ENCODE measurements around the gene PDE7B. TPM values are rescaled to one million over a fixed set of nuclear protein-coding genes. Genes with fewer than 3 reads are reported as not detected.

The PDE7B gene
- total RNA-seq, 1 experiment from 2014 or later: not detected

DNA sequence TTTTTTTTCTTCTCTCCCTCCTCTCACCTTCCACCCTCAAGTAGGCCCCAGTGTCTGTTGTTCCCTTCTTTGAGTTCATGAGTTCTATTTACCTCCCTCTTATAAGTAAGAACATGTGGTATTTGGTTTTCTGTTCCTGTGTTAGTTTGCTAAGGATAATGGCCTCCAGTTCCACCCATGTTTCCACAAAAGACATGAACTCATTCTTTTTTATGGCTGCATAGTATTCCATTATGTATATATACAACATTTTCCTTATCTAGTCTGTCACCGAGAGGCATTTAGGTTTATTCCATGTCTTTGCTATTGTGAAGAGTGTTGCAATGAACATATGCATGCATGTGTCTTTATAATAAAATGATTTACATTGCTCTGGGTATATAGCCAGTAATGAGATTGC is 147.9 kb downstream of the PDE7B start:
- no peak overlapping the region for H3K4me2 ChIP-seq (ENCODE audit: low read length)
- H2AFZ ChIP-seq (ENCODE audit: low read length): no peak overlapping the region
- no peak overlapping the region for H3K4me3 ChIP-seq (ENCODE audit: low read length)
- no peaks in the 10 kb centered on the region for H3K9me2 ChIP-seq (replicated peaks; ENCODE audit: low read length)
- ATAC-seq: no peak
- TF ChIP-seq, protein P1, sequence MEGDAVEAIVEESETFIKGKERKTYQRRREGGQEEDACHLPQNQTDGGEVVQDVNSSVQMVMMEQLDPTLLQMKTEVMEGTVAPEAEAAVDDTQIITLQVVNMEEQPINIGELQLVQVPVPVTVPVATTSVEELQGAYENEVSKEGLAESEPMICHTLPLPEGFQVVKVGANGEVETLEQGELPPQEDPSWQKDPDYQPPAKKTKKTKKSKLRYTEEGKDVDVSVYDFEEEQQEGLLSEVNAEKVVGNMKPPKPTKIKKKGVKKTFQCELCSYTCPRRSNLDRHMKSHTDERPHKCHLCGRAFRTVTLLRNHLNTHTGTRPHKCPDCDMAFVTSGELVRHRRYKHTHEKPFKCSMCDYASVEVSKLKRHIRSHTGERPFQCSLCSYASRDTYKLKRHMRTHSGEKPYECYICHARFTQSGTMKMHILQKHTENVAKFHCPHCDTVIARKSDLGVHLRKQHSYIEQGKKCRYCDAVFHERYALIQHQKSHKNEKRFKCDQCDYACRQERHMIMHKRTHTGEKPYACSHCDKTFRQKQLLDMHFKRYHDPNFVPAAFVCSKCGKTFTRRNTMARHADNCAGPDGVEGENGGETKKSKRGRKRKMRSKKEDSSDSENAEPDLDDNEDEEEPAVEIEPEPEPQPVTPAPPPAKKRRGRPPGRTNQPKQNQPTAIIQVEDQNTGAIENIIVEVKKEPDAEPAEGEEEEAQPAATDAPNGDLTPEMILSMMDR (conservative IDR thresholded peaks at IDR 0.05; ENCODE audit: low read depth, low read length): no peak
- TF ChIP-seq EZH2phosphoT487 (IDR thresholded peaks at IDR 0.05; ENCODE audit: borderline replicate concordance, low read length) (no peak), EZH2 (IDR thresholded peaks at IDR 0.05; ENCODE audit: low read length, unreplicated experiment) (no peak)
- POLR2A ChIA-PET (ENCODE audit: unreplicated experiment): no interaction called here
- H4K20me1 ChIP-seq (ENCODE audit: low read length): no peaks in the 10 kb centered on the region
- intact Hi-C loops (cut with micrococcal nuclease): no loop called here
- H3K79me2 ChIP-seq (ENCODE audit: low read length): no peaks in the 10 kb centered on the region
- H3K27ac ChIP-seq (ENCODE audit: low read length): no peak overlapping the region
- H3K27me3 ChIP-seq (ENCODE audit: low read length): no peaks in the 10 kb centered on the region
- DNase-seq: no peak
- CTCF ChIA-PET: no interaction called here
- no peaks in the 10 kb centered on the region for H3K9me3 ChIP-seq (ENCODE audit: low read length)
- H3K4me1 ChIP-seq (ENCODE audit: insufficient read depth, low read length): peaks cover 25% of the 10 kb centered on the region
- no peaks in the 10 kb centered on the region for H3K36me3 ChIP-seq (ENCODE audit: low read depth, low read length)
- H3K9ac ChIP-seq (ENCODE audit: low read length): no peak overlapping the region
- no TSS peak for BruUV-seq (replicated peaks)
- no peaks in the 10 kb centered on the region for H3F3A ChIP-seq (ENCODE audit: low read length, unreplicated experiment)

DNA sequence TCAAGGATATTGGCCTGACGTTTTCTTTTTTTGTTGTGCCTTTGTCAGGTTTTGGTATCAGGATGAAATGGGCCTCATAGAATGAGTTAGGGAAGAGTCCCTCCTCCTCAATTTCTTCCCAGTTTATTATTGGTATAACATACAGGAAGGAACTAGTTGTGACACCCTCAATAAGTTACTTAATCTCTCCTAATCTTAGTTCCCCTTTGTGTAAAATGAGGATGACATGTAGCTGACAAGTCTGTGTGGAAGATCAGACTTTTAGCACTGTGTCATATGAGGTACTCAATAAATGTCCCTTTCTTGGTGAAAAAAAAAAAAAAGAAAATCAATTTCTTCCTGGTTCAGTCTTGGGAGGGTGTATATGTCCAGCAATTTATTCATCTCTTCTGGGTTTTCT is 155.8 kb downstream of the PDE7B start:
- H3K27ac ChIP-seq (ENCODE audit: low read length): no peak overlapping the region
- DNase-seq (no peak), ATAC-seq (no peak)
- no peaks in the 10 kb centered on the region for H3K9me2 ChIP-seq (replicated peaks; ENCODE audit: low read length)
- H3F3A ChIP-seq (ENCODE audit: low read length, unreplicated experiment): no peaks in the 10 kb centered on the region
- no peak overlapping the region for H2AFZ ChIP-seq (ENCODE audit: low read length)
- no peak for TF ChIP-seq EZH2phosphoT487 (IDR thresholded peaks at IDR 0.05; ENCODE audit: borderline replicate concordance, low read length)
- TF ChIP-seq, protein P1 (conservative IDR thresholded peaks at IDR 0.05; ENCODE audit: low read depth, low read length): no peak
- no peak for TF ChIP-seq EZH2 (IDR thresholded peaks at IDR 0.05; ENCODE audit: low read length, unreplicated experiment)
- intact Hi-C loops (cut with micrococcal nuclease): no loop called here
- no peak overlapping the region for H3K4me3 ChIP-seq (ENCODE audit: low read length)
- no peaks in the 10 kb centered on the region for H3K36me3 ChIP-seq (ENCODE audit: low read depth, low read length)
- H3K79me2 ChIP-seq (ENCODE audit: low read length): no peaks in the 10 kb centered on the region
- no TSS peak for BruUV-seq (replicated peaks)
- POLR2A ChIA-PET (ENCODE audit: unreplicated experiment): no interaction called here
- no peaks in the 10 kb centered on the region for H4K20me1 ChIP-seq (ENCODE audit: low read length)
- CTCF ChIA-PET: no interaction called here
- no peak overlapping the region for H3K9ac ChIP-seq (ENCODE audit: low read length)
- H3K4me1 ChIP-seq (ENCODE audit: insufficient read depth, low read length): peaks cover 7% of the 10 kb centered on the region
- H3K9me3 ChIP-seq (ENCODE audit: low read length): no peaks in the 10 kb centered on the region
- no peaks in the 10 kb centered on the region for H3K27me3 ChIP-seq (ENCODE audit: low read length)
- no peak overlapping the region for H3K4me2 ChIP-seq (ENCODE audit: low read length)

DNA sequence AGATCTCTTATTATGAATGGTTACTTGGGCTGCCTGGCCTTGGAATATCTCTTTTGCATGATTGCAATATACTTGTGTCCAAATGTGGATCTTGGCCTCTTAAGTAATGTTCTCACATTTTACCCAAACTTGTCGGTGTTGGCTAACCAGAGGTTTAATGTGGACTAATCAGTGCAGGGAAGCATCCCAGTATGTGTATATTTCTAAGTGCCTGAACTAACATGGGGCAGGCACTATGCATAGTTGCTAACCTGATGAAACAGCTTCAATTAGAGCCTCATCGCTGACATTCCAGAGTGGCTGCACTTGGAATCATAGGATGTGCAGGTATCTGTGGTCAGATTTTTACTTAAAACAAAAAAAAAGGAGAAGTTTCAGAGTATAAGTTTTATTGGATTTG is 160.0 kb downstream of the PDE7B start:
- H3K9ac ChIP-seq (ENCODE audit: low read length): no peak overlapping the region
- no peaks in the 10 kb centered on the region for H3K36me3 ChIP-seq (ENCODE audit: low read depth, low read length)
- no peak overlapping the region for H3K4me2 ChIP-seq (ENCODE audit: low read length)
- peaks cover 27% of the 10 kb centered on the region for H3K4me1 ChIP-seq (ENCODE audit: insufficient read depth, low read length)
- H3K27ac ChIP-seq (ENCODE audit: low read length): peak overlapping the region; percentile 81
- POLR2A ChIA-PET (ENCODE audit: unreplicated experiment): no interaction called here
- H3K4me3 ChIP-seq (ENCODE audit: low read length): no peak overlapping the region
- CTCF ChIA-PET: no interaction called here
- ATAC-seq: no peak
- H3K79me2 ChIP-seq (ENCODE audit: low read length): no peaks in the 10 kb centered on the region
- intact Hi-C loops (cut with micrococcal nuclease): no loop called here
- TF ChIP-seq, protein P1 (conservative IDR thresholded peaks at IDR 0.05; ENCODE audit: low read depth, low read length): no peak
- no peak for TF ChIP-seq EZH2 (IDR thresholded peaks at IDR 0.05; ENCODE audit: low read length, unreplicated experiment)
- no peak for TF ChIP-seq EZH2phosphoT487 (IDR thresholded peaks at IDR 0.05; ENCODE audit: borderline replicate concordance, low read length)
- no peaks in the 10 kb centered on the region for H3F3A ChIP-seq (ENCODE audit: low read length, unreplicated experiment)
- no peaks in the 10 kb centered on the region for H4K20me1 ChIP-seq (ENCODE audit: low read length)
- no peaks in the 10 kb centered on the region for H3K9me2 ChIP-seq (replicated peaks; ENCODE audit: low read length)
- no peaks in the 10 kb centered on the region for H3K9me3 ChIP-seq (ENCODE audit: low read length)
- H2AFZ ChIP-seq (ENCODE audit: low read length): 0 out of 2 replicates have a peak overlapping the region, but pooled peaks have one; percentile 70
- DNase-seq: no peak
- no peaks in the 10 kb centered on the region for H3K27me3 ChIP-seq (ENCODE audit: low read length)
- no TSS peak for BruUV-seq (replicated peaks)
